MM.1S (cell line): ENCODE measurements around the gene PTCD3.

Source experiments
- CTCF ChIP-seq: fragments of 300-600 bp; sonication (generic); IDR thresholded peaks from 2 replicates; pipeline ENCODE4 v1.5.1; 2016; ENCODE audit warnings: antibody characterized with exemption, low read length, mixed read lengths
- EZH2 ChIP-seq: fragments of 300-600 bp; sonication (generic); optimal IDR thresholded peaks from 2 replicates; pipeline ENCODE3; 2017; ENCODE audit warnings: low read depth, mild to moderate bottlenecking, antibody characterized with exemption, low read length, mixed read lengths

DNA sequence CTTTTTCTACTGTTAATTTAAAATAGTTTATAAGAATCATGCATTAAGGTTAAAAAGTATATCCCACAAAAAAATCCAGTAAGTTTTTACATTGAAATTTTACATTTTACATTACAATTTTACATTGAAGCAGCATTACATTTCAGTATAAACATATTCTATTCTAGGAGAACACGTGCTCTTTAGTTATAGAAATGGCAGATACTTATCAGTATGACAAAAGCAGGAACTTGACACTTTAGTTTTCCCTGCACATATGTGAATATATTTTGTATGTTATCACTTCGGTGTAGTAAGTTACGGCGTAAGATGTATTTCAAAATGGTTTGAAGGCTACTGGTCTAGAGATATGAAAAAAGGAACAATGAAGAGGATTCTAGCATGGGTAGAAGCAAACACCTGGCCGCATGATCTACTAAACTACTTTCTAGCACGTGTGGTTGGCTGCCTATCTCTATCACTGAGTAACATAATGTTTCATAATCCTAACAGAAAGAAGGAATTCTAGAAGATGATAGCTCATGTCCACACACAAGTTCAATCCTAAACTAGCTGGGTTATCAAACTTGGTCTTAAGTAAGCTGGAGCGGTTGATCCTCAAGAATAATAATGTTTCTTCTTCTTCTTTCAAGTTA, 83.9 kb downstream of the PTCD3 start:
- TF ChIP-seq CTCF (no peak), EZH2 (no peak)
